T-helper 9 cell (primary cell): ENCODE measurements around the gene CAMKMT.

ENCODE experiments used
- DNase-seq: peaks from one replicate; pipeline ENCODE4 v3.0.0-alpha.2; 2020

CAMKMT gene

DNA sequence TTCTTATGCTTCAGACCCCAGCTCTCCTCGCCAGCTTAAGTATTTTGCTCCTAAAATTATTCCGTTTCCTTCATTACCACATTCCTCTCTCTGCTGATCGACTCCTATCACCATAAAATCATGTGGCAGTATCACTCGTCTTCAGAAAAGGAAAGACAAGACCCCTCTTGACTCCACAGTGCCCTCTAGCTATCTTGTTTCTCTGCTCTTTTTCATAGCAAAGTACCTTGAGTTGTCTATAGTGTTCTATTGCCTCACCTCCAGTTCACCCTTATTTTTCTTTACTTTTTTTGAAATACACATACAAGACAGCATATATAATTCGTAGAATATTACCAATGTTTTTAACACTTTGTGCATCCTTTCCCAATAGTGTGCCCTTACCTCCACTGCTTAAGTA, 306.6 kb downstream of the CAMKMT start:
- no peak for DNase-seq

DNA sequence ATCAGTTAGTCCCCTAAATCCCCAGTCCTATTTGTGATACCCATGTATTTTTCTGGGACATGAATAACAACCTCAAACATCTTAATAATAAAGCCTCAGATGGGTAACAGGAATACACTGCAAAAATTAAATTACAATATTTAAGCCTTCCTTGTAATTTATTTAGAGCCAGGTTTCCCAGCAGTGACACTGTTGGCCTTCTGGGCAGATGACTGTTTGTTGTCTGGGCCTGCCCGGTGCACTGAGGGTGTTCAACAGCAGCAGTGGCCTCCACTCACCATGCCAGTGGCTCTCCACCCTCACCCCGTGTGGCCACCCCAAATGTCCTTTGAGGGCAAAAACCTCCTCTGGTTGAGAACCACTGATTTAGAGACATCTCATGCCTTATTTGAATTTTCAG, 309.5 kb downstream of the CAMKMT start:
- DNase-seq = no peak

DNA sequence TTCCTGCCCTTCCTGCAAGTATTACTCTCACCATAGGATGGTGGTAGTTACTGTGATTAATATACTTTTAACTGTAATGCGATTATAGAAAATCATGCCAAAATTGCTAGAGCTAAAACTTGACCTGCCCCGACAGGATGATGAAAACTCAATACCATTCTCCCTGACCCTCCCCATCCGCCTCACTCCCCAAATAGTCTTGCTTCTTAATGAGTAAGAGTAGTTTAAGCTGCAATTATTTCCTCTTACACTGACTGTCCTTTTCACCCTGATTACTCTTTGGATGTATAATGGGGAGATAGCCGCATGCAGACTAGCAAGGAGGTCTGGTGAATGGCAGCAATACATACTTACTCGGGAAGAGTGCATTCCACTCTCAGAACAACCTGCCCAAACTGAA, 310.2 kb downstream of the CAMKMT start:
- DNase-seq = no peak

DNA sequence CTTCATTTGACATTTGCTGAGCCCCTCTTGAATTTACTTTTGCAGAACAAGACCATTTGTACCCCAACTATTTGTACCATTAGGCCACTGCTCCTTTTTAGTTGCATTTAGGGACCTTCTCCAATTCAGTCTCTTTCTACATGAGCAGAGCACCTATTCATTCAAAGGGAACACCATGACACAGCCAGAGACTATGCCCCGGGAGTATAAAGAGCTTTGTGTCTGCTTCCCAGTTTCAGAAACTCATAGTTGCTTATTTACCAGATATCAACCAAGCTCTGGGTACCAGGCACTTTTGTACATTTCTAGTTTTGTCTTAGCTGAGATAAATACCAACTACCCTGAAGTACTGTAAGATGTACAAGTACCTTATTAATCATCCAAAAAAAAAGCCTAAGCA, 310.7 kb downstream of the CAMKMT start:
- no peak for DNase-seq

DNA sequence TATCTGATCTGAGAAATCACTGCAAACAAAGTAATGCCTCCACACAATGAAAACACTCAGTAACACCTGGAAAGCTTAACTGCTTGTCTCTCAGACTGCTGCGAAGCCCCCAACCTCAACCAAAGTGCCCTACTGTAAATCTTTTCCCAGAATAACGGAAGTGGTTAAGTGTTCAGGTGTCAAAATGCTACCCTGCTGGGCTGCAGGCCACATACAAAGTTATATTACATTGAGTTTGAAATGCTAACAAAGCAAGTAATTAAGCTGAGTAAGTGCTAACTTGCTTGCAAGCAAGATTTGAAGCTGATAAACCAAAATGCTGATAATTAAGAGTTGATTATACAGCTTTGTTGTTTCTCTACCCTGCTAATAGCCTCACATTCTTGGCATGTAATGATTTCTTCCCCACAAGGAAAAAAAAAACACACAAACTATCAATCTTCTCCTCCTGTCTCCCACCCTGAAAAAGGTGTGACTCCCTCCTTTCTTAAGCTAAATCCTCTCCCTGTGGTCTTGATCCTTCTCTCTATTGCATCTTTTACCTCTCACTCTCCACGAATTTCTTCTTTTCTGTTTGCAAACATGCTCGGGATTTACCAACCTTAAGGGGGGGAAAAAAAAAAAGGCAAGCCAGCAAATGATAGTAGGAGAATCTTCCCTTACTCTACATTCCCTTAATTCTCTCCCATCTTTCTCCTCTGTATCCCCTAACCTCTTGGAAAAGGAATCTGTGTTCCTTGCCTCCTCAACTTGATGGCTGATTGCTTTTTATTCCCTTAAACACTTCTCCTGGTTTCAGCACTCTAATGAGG, 312.9 kb downstream of the CAMKMT start:
- DNase-seq = no peak

DNA sequence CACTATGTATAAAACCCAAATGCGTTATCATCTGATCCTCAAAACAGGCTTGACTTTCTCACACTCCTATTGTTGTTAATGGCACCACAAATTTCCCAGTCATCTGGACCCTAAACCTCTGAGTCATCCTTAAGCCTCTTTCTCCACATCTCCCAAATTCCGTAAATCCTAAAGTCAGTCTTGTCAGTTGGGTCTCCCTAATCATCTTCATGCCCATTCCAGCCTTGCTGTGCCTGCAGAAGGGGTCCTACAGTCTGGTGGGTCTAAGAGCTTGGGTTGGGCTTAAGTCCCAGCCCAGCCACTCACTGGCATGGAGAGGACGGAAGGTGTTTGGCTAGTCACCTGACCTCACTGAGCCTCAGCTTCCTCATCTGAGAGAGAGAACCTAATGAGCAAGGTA, 314.6 kb downstream of the CAMKMT start:
- no peak for DNase-seq

DNA sequence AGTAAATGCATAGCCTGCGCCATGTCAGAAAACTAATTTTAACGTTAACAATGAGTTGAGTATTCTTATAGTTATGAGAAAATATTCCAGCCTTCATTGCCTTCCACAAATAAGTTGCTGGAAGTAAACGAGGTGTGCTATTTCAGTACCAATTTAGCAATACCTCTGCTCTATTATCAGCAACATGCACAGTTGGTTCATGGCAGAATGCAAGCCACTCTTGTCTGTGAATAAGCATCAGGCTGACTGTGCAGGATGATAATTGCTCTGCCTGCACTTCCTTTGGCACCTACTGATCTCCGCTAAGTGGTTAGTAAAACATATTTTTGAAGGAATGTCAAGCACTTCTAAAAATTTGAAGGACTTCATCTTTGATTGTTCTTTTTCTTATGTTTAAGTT, 317.8 kb downstream of the CAMKMT start:
- DNase-seq = no peak

DNA sequence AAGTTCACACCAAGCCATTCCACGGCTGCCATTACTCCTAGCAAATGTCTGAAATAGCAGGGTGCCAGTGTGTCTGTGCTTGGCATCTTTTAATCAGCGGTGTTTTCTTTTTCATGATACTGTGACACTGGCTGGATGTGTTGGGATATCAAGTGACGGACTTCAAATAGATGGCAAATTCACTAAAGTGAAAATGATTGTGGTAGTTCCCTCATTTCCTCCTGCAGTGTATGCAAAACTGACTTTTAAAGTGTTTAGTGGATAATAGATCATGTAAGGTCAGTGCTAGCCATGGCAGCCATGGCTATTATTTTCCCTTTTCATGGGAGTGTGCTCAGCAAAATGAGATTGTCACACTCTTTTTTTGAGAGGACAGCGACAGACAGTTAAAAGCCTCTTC, 318.2 kb downstream of the CAMKMT start:
- no peak for DNase-seq

DNA sequence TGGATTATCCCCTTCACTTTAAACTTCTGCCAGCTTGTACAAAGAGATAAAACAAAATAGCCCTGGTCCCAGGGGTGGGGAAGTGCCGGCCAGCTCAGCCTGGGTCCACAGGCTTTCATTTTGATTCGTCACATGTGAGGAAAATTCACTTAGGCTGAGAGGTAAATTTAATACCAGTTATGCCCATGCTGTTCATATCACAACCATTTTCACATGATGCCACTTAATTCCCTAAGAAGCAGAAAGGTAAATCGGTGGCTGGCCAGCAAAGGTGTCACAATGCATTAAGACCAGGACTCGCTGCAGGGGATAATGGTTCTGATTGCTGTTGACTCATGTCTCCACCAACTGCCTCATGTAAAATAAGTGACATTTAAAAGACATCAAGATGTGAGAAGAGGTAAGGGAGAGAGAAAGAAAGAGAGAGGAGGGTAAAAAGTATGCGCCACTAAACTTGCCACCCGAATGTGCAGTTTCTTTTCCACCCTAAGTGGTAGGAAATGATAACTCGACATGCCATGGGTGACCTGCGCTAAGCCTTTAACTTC, 318.8 kb downstream of the CAMKMT start:
- DNase-seq = no peak

DNA sequence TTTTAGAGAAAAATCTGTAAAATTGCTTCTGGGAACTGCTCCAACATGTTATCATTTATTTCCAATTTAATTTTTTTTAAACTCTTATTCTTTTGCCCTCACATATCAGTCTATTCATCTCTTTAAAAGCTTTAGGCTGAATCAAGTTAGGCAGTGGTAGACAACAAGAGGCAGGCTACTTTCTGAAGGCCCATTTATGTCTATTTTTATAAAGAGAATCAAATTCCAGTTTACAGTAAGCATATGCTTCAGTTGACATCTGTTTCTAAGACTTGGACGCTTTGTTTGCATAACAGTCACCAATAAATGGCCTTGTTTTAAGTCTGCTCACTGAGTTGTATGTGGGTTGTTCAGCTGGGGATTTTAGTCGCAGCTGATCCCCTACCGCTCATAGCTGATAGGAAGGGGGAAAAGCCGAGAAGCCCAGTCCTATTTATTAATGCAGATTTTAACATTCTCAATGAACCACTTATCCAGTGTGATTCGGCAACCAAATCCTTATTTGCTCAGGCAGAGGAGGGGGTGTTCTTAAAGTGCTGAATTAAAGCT, 319.3 kb downstream of the CAMKMT start:
- DNase-seq = no peak

DNA sequence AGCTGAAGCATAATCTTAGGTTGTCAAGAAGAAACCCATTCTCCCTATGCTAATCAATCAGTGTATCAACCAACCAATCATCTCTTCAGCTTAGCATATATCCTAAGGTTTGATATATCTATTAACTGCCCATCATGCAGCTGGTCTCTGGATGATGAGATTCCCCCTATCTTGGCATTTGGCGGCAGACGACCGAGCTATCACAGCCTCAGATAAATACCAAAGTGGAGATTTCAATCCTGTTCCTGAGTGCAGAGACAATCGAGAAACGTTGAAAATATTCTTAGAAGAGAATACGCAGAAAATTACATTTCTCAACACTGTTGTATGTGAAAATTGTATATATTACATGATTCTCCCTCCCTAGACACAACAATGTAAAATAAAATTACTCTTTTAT, 320.7 kb downstream of the CAMKMT start:
- DNase-seq = no peak

DNA sequence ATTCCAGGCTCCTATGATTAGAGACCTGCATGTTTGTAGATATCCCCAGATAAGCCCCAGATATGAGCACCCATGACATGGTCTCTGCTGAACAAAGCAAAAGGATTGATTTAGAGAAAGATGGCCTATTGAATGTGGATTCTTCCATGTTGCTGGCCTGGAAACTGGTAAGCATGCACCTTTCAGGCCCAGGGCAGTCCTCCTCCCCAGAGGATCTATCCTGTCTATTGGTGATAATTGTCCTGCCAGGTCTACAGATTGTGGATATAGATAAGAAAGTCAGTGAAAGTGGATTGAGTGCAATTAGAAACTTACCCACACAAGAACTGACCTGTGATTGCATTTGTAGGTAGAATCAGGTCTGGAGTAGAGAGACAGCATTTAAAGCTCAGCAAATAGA, 322.8 kb downstream of the CAMKMT start:
- DNase-seq = no peak

DNA sequence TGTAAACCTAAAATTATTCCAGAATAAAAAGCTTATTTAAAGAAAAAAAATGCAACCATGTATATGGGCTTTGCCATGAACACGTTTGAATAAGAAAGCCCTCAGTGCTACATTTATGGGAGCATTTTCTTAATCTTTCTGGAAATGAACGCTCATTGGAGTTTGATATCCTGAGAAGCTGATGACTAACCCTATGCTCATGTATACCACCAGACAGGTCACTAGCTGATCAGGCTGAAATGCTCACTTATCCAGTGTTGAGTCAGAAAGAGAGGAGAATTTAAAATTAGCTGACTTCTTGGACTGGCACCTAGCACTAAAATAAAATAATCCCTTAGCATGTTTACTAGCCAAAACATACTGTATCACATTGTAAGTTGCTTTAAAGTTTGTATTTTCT, 324.8 kb downstream of the CAMKMT start:
- DNase-seq = no peak

DNA sequence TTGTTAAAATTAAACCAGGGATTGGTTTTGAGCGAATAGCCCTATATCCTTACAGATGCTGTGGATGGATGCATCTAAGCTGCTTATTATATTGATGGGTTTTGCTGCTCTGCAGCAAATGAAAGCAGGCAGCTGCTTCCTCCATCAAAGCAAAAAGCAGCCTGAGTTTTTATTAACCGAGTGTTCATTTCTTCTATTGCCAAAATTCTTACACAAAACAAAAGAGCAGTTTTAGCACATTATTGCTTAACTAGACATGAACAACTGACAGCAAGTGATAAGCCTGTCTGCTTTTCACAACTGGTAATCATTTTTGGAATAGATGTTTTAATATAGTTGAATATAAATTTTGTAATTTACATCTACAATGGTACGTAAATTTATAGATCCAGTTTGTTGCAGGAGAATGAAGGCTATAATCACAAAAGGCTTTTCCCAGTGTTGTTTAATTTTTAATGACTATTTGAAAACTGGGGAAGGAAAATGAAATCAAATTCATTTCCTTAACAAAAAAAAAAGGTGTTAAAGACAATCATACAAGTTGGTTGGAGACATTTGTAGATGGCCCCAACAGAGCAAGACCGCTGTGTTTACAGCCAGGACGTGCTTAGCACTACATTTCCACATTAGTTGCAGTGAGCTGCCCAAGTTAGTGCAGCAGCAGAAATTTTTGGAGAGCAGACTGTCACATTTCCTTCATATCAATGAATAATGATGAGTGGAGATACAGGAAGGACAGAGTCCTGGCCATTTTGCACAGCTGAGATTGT, 326.1 kb downstream of the CAMKMT start:
- no peak for DNase-seq

DNA sequence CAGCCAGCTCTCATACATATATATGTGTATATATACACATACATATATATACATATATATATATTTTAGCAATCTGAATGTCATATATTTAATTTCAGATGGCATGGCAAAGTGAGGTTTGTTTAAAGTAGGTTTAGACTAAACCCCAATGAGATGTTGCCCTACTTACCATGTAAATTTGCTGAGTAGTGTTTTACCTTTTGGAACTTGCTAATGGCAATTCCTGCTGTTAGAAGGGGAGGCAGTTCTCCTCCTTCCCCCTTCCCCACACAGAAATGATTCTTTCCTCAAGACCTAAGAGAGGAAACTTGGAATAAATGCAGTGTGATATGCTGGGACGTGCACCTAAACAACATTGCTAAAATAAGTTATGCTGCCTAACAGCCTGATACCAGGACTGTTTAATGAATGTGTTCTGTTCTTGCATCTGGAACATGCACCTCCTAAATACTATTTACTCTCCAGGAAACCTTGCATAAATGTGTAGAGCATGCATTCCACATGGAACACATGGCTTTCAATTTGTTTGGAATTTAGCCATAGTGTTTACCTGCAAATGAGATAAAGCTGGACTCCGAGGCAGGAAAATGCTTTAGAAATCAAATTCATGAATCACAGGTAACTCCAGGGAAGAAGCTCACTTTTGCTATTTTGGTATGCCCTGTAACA, 326.8 kb downstream of the CAMKMT start:
- no peak for DNase-seq

DNA sequence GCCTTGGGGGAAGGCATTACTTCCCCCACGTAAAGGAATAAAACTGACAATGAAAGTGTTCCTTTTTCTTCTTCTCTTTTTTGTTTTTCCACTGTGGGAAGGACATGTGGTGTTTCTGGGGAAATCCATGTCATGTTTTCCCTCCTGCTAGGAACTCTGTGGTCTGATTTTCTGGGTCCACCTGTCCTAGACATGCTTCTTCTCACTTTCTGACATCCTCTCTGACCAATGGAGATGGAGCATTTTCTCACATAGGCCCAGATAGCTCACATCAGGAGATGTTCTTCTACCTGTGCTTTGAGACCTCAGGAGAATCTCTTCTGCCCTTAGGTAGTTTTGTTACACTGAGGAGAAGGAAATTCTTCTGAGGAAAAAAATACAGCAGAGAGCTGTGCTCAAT, 327.8 kb downstream of the CAMKMT start:
- no peak for DNase-seq

DNA sequence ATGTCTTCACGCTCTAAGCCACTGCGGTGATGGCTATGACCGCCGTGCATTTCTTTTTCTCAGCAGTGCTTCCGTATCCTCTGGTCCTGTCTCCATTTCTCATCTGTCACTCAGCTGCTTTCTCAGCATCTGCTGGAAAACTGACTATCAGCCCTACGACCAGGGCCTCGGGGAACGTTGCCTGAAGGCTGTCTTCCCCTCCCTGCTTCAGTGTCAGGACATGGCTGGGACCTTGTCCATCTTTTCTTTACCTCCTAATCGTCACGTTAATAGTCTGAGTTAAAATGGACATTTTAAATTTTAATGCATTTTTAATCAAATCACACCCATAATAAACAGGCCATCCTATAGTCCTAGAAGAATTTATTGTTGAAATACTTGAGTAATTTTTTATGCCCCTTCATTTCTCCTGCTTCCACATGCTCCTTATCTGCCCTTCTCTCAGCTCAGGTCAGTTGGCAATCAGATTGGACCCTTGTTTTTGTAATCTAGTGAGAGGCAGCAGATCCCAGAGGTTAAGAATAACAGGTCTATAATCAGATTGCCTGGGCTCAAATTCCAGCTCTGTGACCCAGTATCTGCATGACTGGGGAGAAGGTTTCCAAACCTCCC, 329.5 kb downstream of the CAMKMT start:
- DNase-seq = no peak

DNA sequence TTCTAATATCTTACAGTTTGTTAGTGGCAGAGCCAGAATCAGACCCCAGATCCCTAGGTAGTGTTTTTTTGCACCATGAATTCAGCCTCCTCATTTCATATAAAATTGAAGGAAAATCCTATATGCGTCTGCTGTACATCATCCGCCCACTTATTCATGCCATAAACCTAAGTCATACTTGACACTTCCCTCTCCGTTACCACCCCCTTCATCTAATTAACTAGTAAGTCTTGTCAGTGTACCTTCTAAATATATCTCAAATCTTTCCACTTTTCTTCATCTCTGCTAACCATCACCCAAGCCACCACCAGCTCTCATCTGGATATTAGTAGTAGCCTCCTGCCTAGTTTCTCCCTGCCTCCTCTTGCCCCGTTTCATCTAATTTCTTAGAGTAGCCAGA, 331.1 kb downstream of the CAMKMT start:
- DNase-seq = no peak

DNA sequence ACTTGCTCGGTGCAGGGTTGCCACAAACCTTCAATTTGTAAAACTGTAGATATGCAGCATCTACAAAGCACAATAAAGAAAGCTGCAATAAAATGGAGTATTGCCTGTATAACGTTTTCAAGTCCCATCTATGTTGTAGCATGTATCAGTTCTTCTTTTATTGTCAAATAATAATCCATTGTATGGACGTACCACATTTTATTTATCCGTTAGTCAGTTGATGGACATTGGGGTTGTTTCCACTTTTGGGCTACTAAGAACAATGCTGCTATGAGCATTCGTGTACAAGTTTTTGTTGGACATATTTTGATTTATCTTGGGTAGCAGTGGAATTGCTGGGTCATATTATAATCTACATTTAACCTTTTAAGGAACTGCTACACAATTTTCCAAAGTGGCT, 339.1 kb downstream of the CAMKMT start:
- no peak for DNase-seq

DNA sequence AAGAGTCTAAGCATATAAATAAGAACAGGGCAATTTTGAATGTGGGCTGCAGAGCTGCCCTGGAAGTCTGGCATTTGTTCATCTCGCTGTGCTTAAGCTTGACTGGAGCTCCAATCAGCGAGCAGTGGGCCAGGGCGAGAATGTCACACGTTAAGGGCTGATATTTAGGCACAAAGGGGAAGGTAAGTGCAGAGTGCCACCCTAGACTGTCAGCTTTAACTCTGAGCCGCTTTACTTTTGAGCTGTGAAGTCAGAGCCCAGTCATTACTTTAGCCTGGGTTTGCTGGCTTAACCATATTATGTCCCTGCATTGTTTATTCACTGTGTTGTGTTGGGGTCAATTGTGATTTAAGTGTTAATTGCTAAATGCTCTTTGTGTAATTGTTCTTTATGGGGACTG, 343.6 kb downstream of the CAMKMT start:
- no peak for DNase-seq

DNA sequence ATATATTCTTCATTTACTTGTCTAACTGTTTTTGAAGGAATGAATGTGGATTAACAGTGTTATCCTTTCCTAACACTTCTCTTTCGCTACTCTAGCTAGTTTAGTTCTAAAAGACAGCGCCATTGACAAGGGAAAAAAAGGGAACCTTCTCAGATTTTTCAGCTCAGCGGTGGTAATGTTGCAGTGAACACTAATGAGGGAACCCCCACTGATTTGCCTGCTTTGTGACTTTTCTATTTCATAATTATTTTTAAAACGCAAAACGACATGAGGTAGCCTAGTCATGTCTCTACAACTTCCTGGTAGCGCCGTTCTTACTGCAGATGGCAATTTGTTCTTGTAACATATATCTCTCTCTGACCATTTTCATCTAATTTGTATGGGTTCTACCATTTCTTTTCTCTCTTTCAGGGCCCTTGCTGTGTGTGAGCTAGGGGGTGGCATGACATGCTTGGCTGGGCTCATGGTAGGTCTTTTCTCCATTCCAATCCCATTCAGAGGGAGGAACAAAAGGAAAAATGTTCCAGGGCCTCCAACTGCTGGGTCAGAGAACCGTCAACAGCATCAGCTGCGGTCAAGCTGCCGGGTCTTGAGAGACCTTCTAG, 344.2 kb downstream of the CAMKMT start:
- DNase-seq = no peak
